Stomach (tissue), 4 donors: ENCODE data around the gene MALL.

ENCODE experiments used
- CTCF ChIP-seq, 7 experiments: fragments of 450-650 bp in 4 of 7; fragments of 200-600 bp in 3 of 7; sonication (generic) in 3 of 7; IDR thresholded peaks; one replicate each; pipeline ENCODE4 v1.5.1; 2016 to 2019; ENCODE audit warnings: antibody characterized with exemption in 7 of 7, control low read depth in 2 of 7, mild to moderate bottlenecking in 1 of 7
- EP300 ChIP-seq: sonication (generic); formaldehyde crosslinking; IDR thresholded peaks from one replicate; pipeline ENCODE4 v1.6.1; 2017; ENCODE audit warnings: antibody characterized with exemption
- POLR2A ChIP-seq, 4 donors: fragments of 450-650 bp; IDR thresholded peaks; one replicate each; pipeline ENCODE4 v1.6.1; 2016; ENCODE audit warnings: antibody characterized with exemption in 4 of 4, control low read depth in 2 of 4, mild to moderate bottlenecking in 1 of 4, moderate library complexity in 1 of 4
- POLR2AphosphoS5 ChIP-seq, 3 donors: sonication (generic); formaldehyde crosslinking; IDR thresholded peaks; one replicate each; pipeline ENCODE4 v1.6.1; 2016; ENCODE audit warnings: antibody characterized with exemption in 3 of 3

- no peak for TF ChIP-seq CTCF (IDR thresholded peaks at IDR 0.05)
- TF ChIP-seq POLR2A (IDR thresholded peaks at IDR 0.05): no peak
- no peak for TF ChIP-seq POLR2AphosphoS5 (IDR thresholded peaks at IDR 0.05)
- no peak for TF ChIP-seq EP300
Measured at GRCh38 chr2:110105608-110106467, 9.8 kb downstream of the MALL start.
